OCI-LY1 (cell line): Measurements from ENCODE around the gene TMEM52.

Experiments used
- H2AFZ ChIP-seq: fragments of 200-600 bp; sonication (generic), shearing (Covaris generic); 2 replicates; pipeline ENCODE4 v1.6.0; 2014; ENCODE audit warnings: antibody characterized with exemption, mild to moderate bottlenecking, low read length
- H3F3A ChIP-seq: fragments of 200-600 bp; sonication (generic), shearing (Covaris generic); 2 replicates; pipeline ENCODE4 v1.6.0; 2014; ENCODE audit warnings: mild to moderate bottlenecking, antibody characterized with exemption, low read length, moderate library complexity; ENCODE audit not compliant: insufficient read depth
- H3K27ac ChIP-seq: fragments of 200-600 bp; sonication (generic); 2 replicates; pipeline ENCODE4 v1.5.1; 2014; ENCODE audit warnings: low read length, mixed run types, mild to moderate bottlenecking, low read depth; ENCODE audit not compliant: poor library complexity, severe bottlenecking
- H3K27me3 ChIP-seq: fragments of 200-600 bp; sonication (generic); 2 replicates; pipeline ENCODE4 v1.6.0; 2014; ENCODE audit warnings: antibody characterized with exemption, mild to moderate bottlenecking, low read length, moderate library complexity; ENCODE audit not compliant: insufficient read depth
- H3K36me3 ChIP-seq: fragments of 200-600 bp; sonication (generic); 2 replicates; pipeline ENCODE4 v1.6.1; 2014; ENCODE audit warnings: mild to moderate bottlenecking, antibody characterized with exemption, low read length, moderate library complexity, mixed read lengths; ENCODE audit not compliant: insufficient read depth
- H3K4me1 ChIP-seq: fragments of 200-600 bp; sonication (generic); 2 replicates; pipeline ENCODE4 v1.5.1; 2014; ENCODE audit warnings: mild to moderate bottlenecking, low read length, moderate library complexity; ENCODE audit not compliant: insufficient read depth, severe bottlenecking
- H3K4me2 ChIP-seq: fragments of 200-600 bp; sonication (generic), shearing (Covaris generic); 2 replicates; pipeline ENCODE4 v1.6.1; 2014; ENCODE audit warnings: low read length
- H3K4me3 ChIP-seq: fragments of 200-600 bp; sonication (generic); 2 replicates; pipeline ENCODE4 v1.5.1; 2014; ENCODE audit warnings: low read length, low read depth, mild to moderate bottlenecking, mixed read lengths; ENCODE audit not compliant: poor library complexity, severe bottlenecking
- H3K79me2 ChIP-seq: fragments of 200-600 bp; shearing (Covaris generic); 2 replicates; pipeline ENCODE4 v1.6.1; 2016; ENCODE audit warnings: mixed run types, low read length, mixed read lengths; ENCODE audit not compliant: insufficient read depth
- H3K9ac ChIP-seq: fragments of 200-600 bp; sonication (generic), shearing (Covaris generic); 2 replicates; pipeline ENCODE4 v1.6.1; 2014; ENCODE audit warnings: mild to moderate bottlenecking, low read length, mixed read lengths
- H3K9me2 ChIP-seq: fragments of 200-600 bp; sonication (generic), shearing (Covaris generic); 2 replicates; pipeline ENCODE4 v1.6.1; 2014; ENCODE audit warnings: low read depth, mild to moderate bottlenecking, low read length, mixed read lengths
- H3K9me3 ChIP-seq: fragments of 200-600 bp; shearing (Covaris generic); 2 replicates; pipeline ENCODE4 v1.6.1; 2014; ENCODE audit warnings: low read length, mixed read lengths
- H4K20me1 ChIP-seq: fragments of 200-600 bp; sonication (generic), shearing (Covaris generic); 2 replicates; pipeline ENCODE4 v1.6.0; 2016; ENCODE audit warnings: mild to moderate bottlenecking, low read length; ENCODE audit not compliant: insufficient read depth
- EZH2 ChIP-seq: fragments of 200-600 bp; sonication (generic), shearing (Covaris generic); IDR thresholded peaks from 2 replicates; pipeline ENCODE4 v1.8.0; 2017; ENCODE audit warnings: borderline replicate concordance, mixed run types, mild to moderate bottlenecking, antibody characterized with exemption, low read length, moderate library complexity, mixed read lengths
- TF ChIP-seq, protein P1 (sequence below): fragments of 200-600 bp; sonication (generic), shearing (Covaris generic); IDR thresholded peaks from 2 replicates; pipeline ENCODE4 v1.5.1; 2017; ENCODE audit warnings: mild to moderate bottlenecking, antibody characterized with exemption, low read length, moderate library complexity, mixed read lengths

Gene TMEM52

DNA sequence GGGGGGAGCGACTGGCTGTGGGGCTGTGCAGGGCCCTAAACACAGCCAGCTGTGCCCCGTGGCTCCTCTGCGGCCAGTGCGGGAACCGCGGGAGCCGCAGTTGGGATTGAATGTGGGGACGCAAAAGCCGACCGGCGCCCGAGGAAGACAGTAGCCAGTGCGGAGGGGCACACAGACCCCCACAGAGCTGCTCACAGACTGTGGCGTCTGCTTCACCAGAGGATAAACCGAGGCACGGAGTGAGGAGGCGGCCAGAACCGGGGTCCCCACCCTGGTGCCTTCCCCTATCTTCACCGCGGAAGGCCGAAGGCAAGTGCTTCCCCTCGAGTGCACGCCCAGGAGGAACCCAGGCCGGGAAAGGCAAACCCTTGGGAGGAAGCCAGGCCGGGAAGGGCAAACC is 8.7 kb upstream of the TMEM52 start:
- Histone ChIP-seq H3K4me1 (no peaks in the 10 kb centered on the region), H3K9ac (no peak overlapping the region), H2AFZ (no peak overlapping the region), H3K4me3 (no peak overlapping the region), H3K79me2 (no peaks in the 10 kb centered on the region), H3F3A (no peaks in the 10 kb centered on the region), H3K9me2 (no peaks in the 10 kb centered on the region), H3K4me2 (no peak overlapping the region), H3K9me3 (no peaks in the 10 kb centered on the region), H3K27ac (no peak overlapping the region), H4K20me1 (no peaks in the 10 kb centered on the region), H3K27me3 (no peaks in the 10 kb centered on the region; the same call in 1 of the 2 replicates), H3K36me3 (no peaks in the 10 kb centered on the region)
- TF ChIP-seq, protein P1, sequence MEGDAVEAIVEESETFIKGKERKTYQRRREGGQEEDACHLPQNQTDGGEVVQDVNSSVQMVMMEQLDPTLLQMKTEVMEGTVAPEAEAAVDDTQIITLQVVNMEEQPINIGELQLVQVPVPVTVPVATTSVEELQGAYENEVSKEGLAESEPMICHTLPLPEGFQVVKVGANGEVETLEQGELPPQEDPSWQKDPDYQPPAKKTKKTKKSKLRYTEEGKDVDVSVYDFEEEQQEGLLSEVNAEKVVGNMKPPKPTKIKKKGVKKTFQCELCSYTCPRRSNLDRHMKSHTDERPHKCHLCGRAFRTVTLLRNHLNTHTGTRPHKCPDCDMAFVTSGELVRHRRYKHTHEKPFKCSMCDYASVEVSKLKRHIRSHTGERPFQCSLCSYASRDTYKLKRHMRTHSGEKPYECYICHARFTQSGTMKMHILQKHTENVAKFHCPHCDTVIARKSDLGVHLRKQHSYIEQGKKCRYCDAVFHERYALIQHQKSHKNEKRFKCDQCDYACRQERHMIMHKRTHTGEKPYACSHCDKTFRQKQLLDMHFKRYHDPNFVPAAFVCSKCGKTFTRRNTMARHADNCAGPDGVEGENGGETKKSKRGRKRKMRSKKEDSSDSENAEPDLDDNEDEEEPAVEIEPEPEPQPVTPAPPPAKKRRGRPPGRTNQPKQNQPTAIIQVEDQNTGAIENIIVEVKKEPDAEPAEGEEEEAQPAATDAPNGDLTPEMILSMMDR, result no peak
- no peak for TF ChIP-seq EZH2

DNA sequence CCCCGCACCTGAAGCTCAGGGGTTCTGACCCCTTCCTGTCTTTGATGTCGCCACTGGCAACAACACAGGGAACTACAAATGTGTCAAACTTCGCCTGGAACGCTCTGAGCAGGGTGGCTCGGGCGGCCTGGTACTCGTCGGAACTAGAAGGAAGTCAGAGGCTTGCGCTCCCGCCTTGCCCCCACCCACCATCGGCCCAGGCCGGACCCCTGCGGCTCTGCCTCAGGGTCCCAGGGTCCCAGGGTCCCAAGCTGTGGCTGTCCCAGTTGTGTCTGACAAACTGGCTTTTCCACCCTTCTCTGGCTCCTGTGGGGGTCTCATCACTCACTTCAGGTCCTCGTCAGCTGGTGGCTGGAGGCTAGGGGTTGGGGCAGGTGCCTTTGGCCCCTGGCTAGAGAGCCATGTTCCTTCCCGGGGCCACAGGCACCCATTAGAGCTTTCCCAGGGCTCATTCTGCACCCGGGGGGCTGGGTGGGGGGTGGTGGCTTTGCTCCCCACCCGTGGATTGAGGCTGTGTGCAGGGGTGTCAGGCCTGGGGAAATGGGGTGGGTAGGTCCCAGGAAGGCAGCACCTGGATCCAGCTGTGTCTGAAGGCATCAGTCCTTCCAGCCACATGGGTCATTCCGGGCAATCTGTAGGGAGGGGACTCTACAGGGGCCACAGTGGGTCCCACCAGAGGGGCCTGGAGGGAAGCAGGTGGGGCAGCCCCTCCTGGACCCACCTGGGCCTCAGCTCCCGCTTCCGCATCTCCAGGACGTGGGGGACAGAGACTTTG is 8.0 kb upstream of the TMEM52 start:
- no peak overlapping the region for H2AFZ ChIP-seq
- no peaks in the 10 kb centered on the region; the same call in 1 of the 2 replicates for H3K27me3 ChIP-seq
- no peaks in the 10 kb centered on the region for H3K79me2 ChIP-seq
- H3K4me1 ChIP-seq, result no peaks in the 10 kb centered on the region
- H3K36me3 ChIP-seq, result no peaks in the 10 kb centered on the region
- no peak overlapping the region for H3K4me2 ChIP-seq
- no peaks in the 10 kb centered on the region for H3F3A ChIP-seq
- no peaks in the 10 kb centered on the region for H3K9me3 ChIP-seq
- no peak overlapping the region for H3K4me3 ChIP-seq
- no peak overlapping the region for H3K27ac ChIP-seq
- no peaks in the 10 kb centered on the region for H4K20me1 ChIP-seq
- no peaks in the 10 kb centered on the region for H3K9me2 ChIP-seq
- no peak overlapping the region for H3K9ac ChIP-seq
- TF ChIP-seq EZH2, result no peak
- TF ChIP-seq, protein P1, result no peak

DNA sequence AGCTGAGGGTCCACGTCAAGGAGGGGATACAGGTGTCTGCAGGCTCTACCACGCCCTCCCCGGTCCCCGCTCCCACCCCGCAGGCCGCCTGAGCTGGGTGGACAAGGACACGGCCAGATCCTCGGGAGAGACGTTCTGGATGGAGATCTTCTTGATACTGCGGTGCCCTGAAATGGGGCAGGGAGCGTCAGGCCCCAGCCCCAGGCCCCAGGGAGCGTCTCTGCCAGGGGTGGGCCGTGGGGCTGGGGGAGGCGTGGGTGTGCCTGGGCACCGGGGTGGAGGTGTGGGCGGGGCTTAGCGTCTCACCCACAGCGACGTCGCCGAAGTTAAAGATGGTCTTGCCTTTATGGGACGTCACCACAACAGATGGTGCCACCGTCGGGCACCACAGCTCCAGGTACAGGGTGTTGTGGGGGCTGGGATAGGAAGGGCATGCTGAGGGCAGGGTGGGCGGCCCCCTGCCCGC is 7.3 kb upstream of the TMEM52 start:
- no peaks in the 10 kb centered on the region for H3K9me3 ChIP-seq
- H3K79me2 ChIP-seq, result no peaks in the 10 kb centered on the region
- H3K27me3 ChIP-seq, result no peaks in the 10 kb centered on the region; the same call in 1 of the 2 replicates
- no peak overlapping the region for H3K27ac ChIP-seq
- no peaks in the 10 kb centered on the region for H3K4me1 ChIP-seq
- no peak overlapping the region for H3K4me3 ChIP-seq
- no peaks in the 10 kb centered on the region for H3K9me2 ChIP-seq
- H3K9ac ChIP-seq, result no peak overlapping the region
- TF ChIP-seq EZH2, result no peak
- TF ChIP-seq, protein P1, result no peak
- no peaks in the 10 kb centered on the region for H3F3A ChIP-seq
- H4K20me1 ChIP-seq, result no peaks in the 10 kb centered on the region
- no peaks in the 10 kb centered on the region for H3K36me3 ChIP-seq
- H2AFZ ChIP-seq, result no peak overlapping the region
- no peak overlapping the region for H3K4me2 ChIP-seq
